Testis (tissue), 2 donors: Measurements from ENCODE around the gene KMT5B.

Experiments used
- CTCF ChIP-seq, 3 experiments: fragments of 450-650 bp in 2 of 3; fragments of 200-600 bp in 1 of 3; sonication (generic) in 1 of 3; IDR thresholded peaks; one replicate each; pipeline ENCODE4 v1.5.1; 2016 to 2019; ENCODE audit warnings: antibody characterized with exemption in 3 of 3, mild to moderate bottlenecking in 2 of 3, moderate library complexity in 1 of 3
- POLR2A ChIP-seq: fragments of 450-650 bp; IDR thresholded peaks from one replicate; pipeline ENCODE4 v1.6.1; 2017; ENCODE audit warnings: antibody characterized with exemption, mild to moderate bottlenecking, moderate library complexity

DNA sequence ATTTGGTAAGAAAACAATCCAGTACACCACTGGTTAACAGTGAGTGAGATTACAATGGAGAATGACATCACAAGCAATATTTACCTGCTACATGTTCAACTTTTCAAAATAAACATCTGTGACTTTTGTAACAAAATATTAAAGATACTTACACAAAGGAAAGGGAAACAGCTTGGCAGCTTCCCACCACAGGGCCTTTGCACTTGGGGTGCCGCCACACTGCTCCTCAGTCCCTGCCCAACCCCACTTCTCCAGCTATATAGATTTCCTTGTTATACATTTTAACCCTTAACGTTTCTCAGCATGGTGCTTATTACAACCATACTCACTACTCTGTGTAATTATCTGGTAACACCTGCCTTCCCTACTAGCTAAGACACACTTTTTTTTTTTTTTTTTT, 10.9 kb downstream of the KMT5B start:
- TF ChIP-seq CTCF (IDR thresholded peaks at IDR 0.05) (no peak), POLR2A (no peak)
